HG03159 (cell line): ENCODE results near the gene SLC38A9.

Source experiments
- ATAC-seq: cut with Tn5 transposase; IDR thresholded peaks from one replicate; pipeline ENCODE4 v1.9.1; 2021; ENCODE audit warnings: mild to moderate bottlenecking, moderate library complexity; ENCODE audit not compliant: unreplicated experiment

SLC38A9 gene

GRCh38 chr5:55584398-55585205 lies 127.5 kb downstream of the SLC38A9 start:
- ATAC-seq = no peak

GRCh38 chr5:55583578-55583977 lies 128.5 kb downstream of the SLC38A9 start:
- no peak for ATAC-seq

DNA sequence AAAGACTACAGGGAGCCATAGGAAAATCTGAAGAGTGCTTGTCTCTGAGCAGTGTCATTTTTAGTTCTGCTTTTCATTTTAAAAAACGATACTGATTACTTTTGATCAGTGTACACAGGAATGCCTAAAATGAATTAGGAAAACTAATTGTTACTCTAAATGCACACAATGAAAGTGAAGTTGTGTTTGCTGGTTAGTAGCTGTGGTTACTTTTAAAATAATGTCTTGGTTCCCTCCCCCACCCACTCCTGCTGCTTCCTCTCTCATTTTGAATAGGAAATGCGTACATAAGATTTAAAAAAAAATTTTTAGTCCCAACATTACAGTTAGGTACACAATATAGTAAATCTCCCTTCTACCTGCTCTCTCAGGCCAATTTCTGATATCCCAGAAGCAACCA lies 129.9 kb downstream of the SLC38A9 start:
- ATAC-seq = no peak

GRCh38 chr5:55580042-55580441 lies 132.1 kb downstream of the SLC38A9 start:
- ATAC-seq = no peak

DNA sequence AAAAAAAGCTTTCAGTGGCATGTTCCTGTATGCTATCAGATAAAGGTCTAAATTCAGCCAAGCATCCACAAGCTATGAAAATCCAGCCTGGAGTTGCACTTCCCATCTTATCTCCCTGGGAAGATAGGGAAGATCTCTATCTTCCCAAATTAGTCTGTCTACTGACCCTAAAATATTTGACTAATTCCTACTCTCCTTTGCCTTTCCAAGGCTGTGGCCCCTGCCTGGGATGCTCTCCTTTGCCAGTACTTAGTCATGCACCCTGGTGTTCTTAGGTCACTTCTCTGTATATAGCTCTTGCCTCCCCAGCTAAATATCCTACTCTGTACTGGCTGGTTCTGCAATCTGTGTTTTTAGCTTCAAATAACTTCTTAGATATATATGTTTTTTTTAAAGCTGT lies 133.4 kb downstream of the SLC38A9 start:
- no peak for ATAC-seq

DNA sequence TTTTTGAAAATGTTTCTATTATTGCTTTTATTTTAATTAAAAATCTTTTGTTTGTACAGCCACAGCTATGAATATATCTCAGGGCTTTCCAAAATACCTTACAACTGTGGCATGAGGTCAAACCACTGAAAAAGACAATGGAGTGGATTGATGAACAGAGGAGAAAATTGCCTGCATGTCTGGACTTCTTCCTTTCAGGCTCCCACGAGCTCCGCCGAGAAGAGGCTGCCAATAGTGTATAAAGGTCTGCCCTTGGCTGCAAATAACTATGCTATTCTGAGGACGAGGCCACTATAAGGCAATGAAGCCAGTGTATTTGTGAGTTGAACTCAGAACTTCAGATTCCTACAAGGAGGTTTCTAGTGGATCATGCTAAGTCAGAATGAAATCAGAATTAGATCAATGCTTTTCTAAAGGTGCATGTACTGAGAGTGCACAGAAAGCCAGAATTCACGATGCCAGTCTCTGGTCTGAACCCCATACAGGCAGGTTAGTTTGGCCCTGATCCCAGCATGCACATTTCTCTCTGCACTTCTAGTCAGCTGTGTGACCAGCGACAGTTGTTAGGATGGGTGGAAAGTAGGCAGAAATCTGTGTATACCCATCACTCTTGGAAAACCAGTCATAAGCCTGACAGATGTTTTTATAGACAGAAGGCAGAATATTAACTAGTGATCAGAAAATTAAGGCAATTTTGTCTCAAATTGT lies 134.6 kb downstream of the SLC38A9 start:
- no peak for ATAC-seq

DNA sequence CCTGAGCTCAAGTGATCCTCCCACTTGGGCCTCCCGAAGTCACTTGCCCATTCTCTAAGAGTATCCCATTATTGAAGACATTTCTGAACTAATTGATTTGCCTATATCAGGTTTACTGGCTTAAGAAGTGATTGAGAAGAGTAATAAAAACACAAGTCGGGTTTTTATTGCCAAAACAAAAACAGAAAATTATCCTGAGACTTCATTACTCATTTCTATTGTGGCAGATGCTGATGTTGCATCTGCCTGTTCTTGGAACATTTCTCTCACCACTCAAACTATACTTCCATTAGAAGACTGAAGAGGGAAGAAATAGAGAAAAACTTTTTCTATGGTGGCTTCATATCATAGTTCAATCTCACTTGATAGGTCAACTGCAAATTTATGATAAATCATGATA lies 135.5 kb downstream of the SLC38A9 start:
- no peak for ATAC-seq
